GM12878 (cell line): ENCODE measurements around the gene TNNT3. TPM values are rescaled to one million over a fixed set of nuclear protein-coding genes. Genes with fewer than 3 reads are reported as not detected.

Source experiments
- ATAC-seq: fragments of 200-7000 bp; cut with Tn5 transposase; 3 replicates; pipeline ENCODE4 v1.9.1; 2020; ENCODE audit warnings: mild to moderate bottlenecking, moderate library complexity
- BruUV-seq: library from RNA; stranded (reverse); fragments of 400-500 nt; replicated peaks from 2 replicates; lab custom pipeline; 2021; lab: Mats Ljungman, UMichigan
- CTCF ChIA-PET: fragments of 300-600 bp; sonication (Branson Sonifier 250); formaldehyde crosslinking; extraction: SDS; loops from one replicate; lab custom pipeline; 2021; ENCODE audit warnings: inconsistent platforms; lab: Yijun Ruan, JAX
- POLR2A ChIA-PET: fragments of 350-600 bp; formaldehyde crosslinking; extraction: SDS; loops from one replicate; lab custom pipeline; 2021; ENCODE audit warnings: inconsistent platforms; lab: Charles Lee
- RAD21 ChIA-PET: fragments of 300-600 bp; sonication (Branson Sonifier 250); formaldehyde crosslinking; loops from one replicate; lab custom pipeline; 2023; ENCODE audit warnings: antibody characterized with exemption; ENCODE audit not compliant: unreplicated experiment; lab: Charles Lee
- SMC1A ChIA-PET: fragments of 300-600 bp; sonication (Branson Sonifier 250); formaldehyde crosslinking; loops from one replicate; lab custom pipeline; 2023; ENCODE audit not compliant: unreplicated experiment, uncharacterized antibody; lab: Charles Lee
- DNase-seq: peaks from one replicate; pipeline ENCODE4 v3.0.0-alpha.2; 2011; ENCODE audit warnings: low read depth, low spot score
- FAIRE-seq: peaks from 3 replicates; lab custom pipeline; 2011; peaks lifted over from hg19 to GRCh38; lab: Jason Lieb, UNC
- H2AFZ ChIP-seq: 2 replicates; pipeline ENCODE4 v1.6.0; 2011; ENCODE audit warnings: low read depth, low read length, control low read depth; ENCODE audit not compliant: control insufficient read depth
- H3K27ac ChIP-seq: 2 replicates; pipeline ENCODE4 v1.5.1; 2011; ENCODE audit warnings: control low read depth; ENCODE audit not compliant: control insufficient read depth, insufficient read depth
- H3K27me3 ChIP-seq, 2 experiments: replicated peaks in 1 of 2; 2 replicates each; pipeline versions ENCODE4 v1.6.0 to v1.6.1; 2011; ENCODE audit warnings: low read length in 1 of 2; ENCODE audit not compliant: control insufficient read depth in 2 of 2, insufficient read depth in 2 of 2
- H3K36me3 ChIP-seq, 2 experiments: 2 replicates each; pipeline ENCODE4 v1.5.1; 2011; ENCODE audit warnings: low read length in 1 of 2; ENCODE audit not compliant: control insufficient read depth in 2 of 2, insufficient read depth in 2 of 2
- H3K4me1 ChIP-seq: 2 replicates; pipeline ENCODE4 v1.6.1; 2011; ENCODE audit warnings: mild to moderate bottlenecking, low read length, moderate library complexity, mixed read lengths; ENCODE audit not compliant: control insufficient read depth, insufficient read depth
- H3K4me2 ChIP-seq: 2 replicates; pipeline ENCODE4 v1.6.0; 2011; ENCODE audit warnings: control low read depth; ENCODE audit not compliant: control insufficient read depth, insufficient read depth
- H3K4me3 ChIP-seq: fragments of 200-600 bp; sonication (generic); 2 replicates; pipeline ENCODE4 v1.5.1; 2016
- H3K79me2 ChIP-seq: 2 replicates; pipeline ENCODE4 v1.6.0; 2011; ENCODE audit warnings: low read length; ENCODE audit not compliant: control insufficient read depth, insufficient read depth
- H3K9ac ChIP-seq: 2 replicates; pipeline ENCODE4 v1.8.0; 2011; ENCODE audit warnings: low read length, control low read depth, mixed read lengths; ENCODE audit not compliant: control insufficient read depth, insufficient read depth
- H3K9me3 ChIP-seq: replicated peaks from 3 replicates; pipeline ENCODE4 v1.5.1; 2011; ENCODE audit warnings: mild to moderate bottlenecking, low read length; ENCODE audit not compliant: control insufficient read depth, insufficient read depth
- H4K20me1 ChIP-seq: 2 replicates; pipeline ENCODE4 v1.6.0; 2011; ENCODE audit not compliant: control insufficient read depth, insufficient read depth
- ATF7 ChIP-seq: fragments of 450-650 bp; IDR thresholded peaks from 2 replicates; pipeline ENCODE4 v1.6.1; 2016; ENCODE audit warnings: low read depth, mild to moderate bottlenecking
- CBFB ChIP-seq: IDR thresholded peaks from 2 replicates; pipeline ENCODE4 v1.6.1; 2016; ENCODE audit warnings: antibody characterized with exemption, low read depth
- CBX5 ChIP-seq: sonication (generic); IDR thresholded peaks from 2 replicates; pipeline ENCODE4 v1.6.1; 2016; ENCODE audit warnings: low read depth, moderate library complexity, mild to moderate bottlenecking, inconsistent platforms
- DPF2 ChIP-seq: fragments of 450-650 bp; IDR thresholded peaks from 2 replicates; pipeline ENCODE4 v1.6.1; 2017; ENCODE audit warnings: mild to moderate bottlenecking
- EP300 ChIP-seq, 2 experiments: fragments of 150-350 bp in 1 of 2; IDR thresholded peaks; 2 replicates each; pipeline ENCODE4 v1.6.1; 2011 to 2012; ENCODE audit warnings: low read depth in 2 of 2, low read length in 2 of 2, borderline replicate concordance in 1 of 2, improper control_type of control experiment in 1 of 2, inconsistent platforms in 1 of 2; ENCODE audit not compliant: control insufficient read depth in 1 of 2
- IKZF1 ChIP-seq: fragments of 450-650 bp; conservative IDR thresholded peaks from 2 replicates; pipeline ENCODE4 v1.6.1; 2017; ENCODE audit warnings: antibody characterized with exemption, mild to moderate bottlenecking
- JUND ChIP-seq: IDR thresholded peaks from 2 replicates; pipeline ENCODE4 v1.6.1; 2012; ENCODE audit warnings: low read depth, mild to moderate bottlenecking, low read length, improper control_type of control experiment, moderate library complexity
- LARP7 ChIP-seq: fragments of 450-650 bp; IDR thresholded peaks from 2 replicates; pipeline ENCODE4 v1.6.1; 2017; ENCODE audit warnings: mild to moderate bottlenecking
- NFIC ChIP-seq: IDR thresholded peaks from 2 replicates; pipeline ENCODE4 v1.6.1; 2012; ENCODE audit warnings: low read depth, mild to moderate bottlenecking, inconsistent platforms, low read length, moderate library complexity
- NFYA ChIP-seq: IDR thresholded peaks from 2 replicates; pipeline ENCODE4 v1.6.1; 2011; ENCODE audit warnings: low read depth, mild to moderate bottlenecking, low read length, improper control_type of control experiment, borderline replicate concordance
- NKRF ChIP-seq: fragments of 450-650 bp; conservative IDR thresholded peaks from 2 replicates; pipeline ENCODE4 v1.6.1; 2017; ENCODE audit warnings: mild to moderate bottlenecking, moderate library complexity
- PML ChIP-seq: IDR thresholded peaks from 2 replicates; pipeline ENCODE4 v1.6.1; 2012; ENCODE audit warnings: low read length, inconsistent platforms
- POLR2A ChIP-seq: IDR thresholded peaks from 2 replicates; pipeline ENCODE4 v1.6.1; 2011; ENCODE audit warnings: low read depth, mild to moderate bottlenecking, low read length
- USF2 ChIP-seq: IDR thresholded peaks from 2 replicates; pipeline ENCODE4 v1.6.1; 2011; ENCODE audit warnings: low read depth, low read length, improper control_type of control experiment, borderline replicate concordance
- ZBTB11 ChIP-seq: fragments of 450-650 bp; formaldehyde crosslinking; IDR thresholded peaks from 2 replicates; pipeline ENCODE4 v1.5.0; 2022; ENCODE audit warnings: mild to moderate bottlenecking, missing genetic modification characterization
- ZNF622 ChIP-seq: fragments of 450-650 bp; IDR thresholded peaks from 2 replicates; pipeline ENCODE4 v1.6.1; 2017; ENCODE audit warnings: mild to moderate bottlenecking, inconsistent platforms
- ZSCAN29 ChIP-seq: fragments of 450-650 bp; IDR thresholded peaks from 2 replicates; pipeline ENCODE4 v1.6.1; 2017; ENCODE audit warnings: mild to moderate bottlenecking, moderate library complexity
- WGBS: methylation state at CpG from one replicate; pipeline ENCODE4 v1.1.6; 2016; ENCODE audit warnings: low lambda C conversion rate; ENCODE audit not compliant: insufficient replicate concordance, insufficient coverage; ENCODE audit errors: missing lambda C conversion rate; 5-methylcytosine and 5-hydroxymethylcytosine counted together
- in situ Hi-C: fragments of 300-500 bp; cut with MboI; formaldehyde crosslinking; loops from 9 replicates; pipeline ENCODE4 v1.14.3; 2018; ENCODE audit warnings: mixed read lengths
- intact Hi-C: fragments of 100-400 bp; cut with micrococcal nuclease; formaldehyde crosslinking; loops from one replicate; pipeline ENCODE4 v1.14.2; 2022; ENCODE audit not compliant: unreplicated experiment
- polyA plus RNA-seq, 11 experiments: library from polyadenylated mRNA; depleted of rRNA in 4 of 11; unstranded in 6 of 11; stranded (reverse) in 5 of 11; fragments of >200 nt; fragmentation: Nextera tagmentation in 4 of 11; fragmentation: Illumina TruSeq in 1 of 11; extraction: Ambion mirVana in 4 of 11; extraction: Trizol in 1 of 11; gene quantifications; 1 replicate in 1 of 11; 2 replicates in 10 of 11; pipeline versions ENCODE4 v1.2.1 to v1.2.3, GENCODE V29; 2011 to 2016; ENCODE audit warnings: inconsistent platforms in 2 of 11, missing spikeins in 2 of 11, low read depth in 1 of 11
- total RNA-seq, 4 experiments: library from RNA; depleted of rRNA in 3 of 4; stranded (reverse); fragments of >200 nt in 3 of 4; fragmentation: Illumina TruSeq in 1 of 4; extraction: Trizol in 1 of 4; gene quantifications; 2 replicates each; pipeline versions ENCODE4 v1.2.1 to v1.2.3, GENCODE V29; 2013 to 2021

TNNT3 gene
- total and polyA plus RNA-seq, 10 of the 15 experiments (the other 5 are each of a cell fraction or from before 2014, with no cell fraction given): 0.40 to 0.50 TPM; not detected in 8

- H3K9me3 ChIP-seq: no peaks in the 10 kb centered on the region
- no peak for DNase-seq
- H3K27me3 ChIP-seq: no peaks in the 10 kb centered on the region
- CTCF ChIA-PET: interaction anchor here (0.5 to 1.0 kb wide), 2 partner anchors 27 to 38 kb away, joined by 3 to 4 read pairs; partner anchors contain the start of gene LSP1
- TF ChIP-seq JUND (no peak), NKRF (no peak), LARP7 (no peak), POLR2A (no peak), IKZF1 (no peak), ZNF622 (no peak), USF2 (no peak), ATF7 (no peak), DPF2 (no peak), ZBTB11 (CRISPR knock-in tag) (no peak), PML (no peak), NFYA (no peak), NFIC (no peak), ZSCAN29 (no peak), EP300 (IDR thresholded peaks at IDR 0.05; ENCODE audit: borderline replicate concordance in 1 of 2, control insufficient read depth in 1 of 2, low read depth in 2 of 2, low read length in 2 of 2) (no peak), CBFB (no peak), CBX5 (no peak)
- FAIRE-seq: no peak
- H2AFZ ChIP-seq: no peak overlapping the region
- H3K9ac ChIP-seq: no peak overlapping the region
- SMC1A ChIA-PET: no interaction called here
- POLR2A ChIA-PET: no interaction called here
- no peaks in the 10 kb centered on the region; the same call in 1 of the 2 replicates for H3K4me1 ChIP-seq
- in situ Hi-C loops: no loop called here
- no peak overlapping the region for H3K27ac ChIP-seq
- intact Hi-C loops: no loop called here
- H3K4me2 ChIP-seq: no peak overlapping the region
- H3K36me3 ChIP-seq: peaks cover 9 to 34% of the 10 kb centered on the region in 2 experiments; a peak in 3 of 4 replicates
- H3K4me3 ChIP-seq: no peak overlapping the region
- WGBS: 75% methylated on average over 13 of the region's 13 CpGs
- no peaks in the 10 kb centered on the region; the same call in none of the 2 replicates for H3K79me2 ChIP-seq
- no TSS peak for BruUV-seq
- no peak for ATAC-seq
- H4K20me1 ChIP-seq: peaks cover 5% of the 10 kb centered on the region; the same call in 1 of the 2 replicates
- RAD21 ChIA-PET: no interaction called here
These were observed 40.1 kb upstream of the TNNT3 start for GRCh38 chr11:1879342-1879940.
